Endothelial cell of umbilical vein (primary cell): ENCODE data around the gene AK6. TPM values are rescaled to one million over a fixed set of nuclear protein-coding genes. Genes with fewer than 3 reads are reported as not detected.

Source experiments
- BruUV-seq: library from RNA; stranded (reverse); fragments of 400-500 nt; replicated peaks from 2 replicates; lab custom pipeline; 2021; lab: Mats Ljungman, UMichigan
- CTCF ChIA-PET: fragments of 300-600, 350-600 bp; sonication (Branson Sonifier 250); formaldehyde crosslinking; loops from one replicate; lab custom pipeline; 2021; ENCODE audit warnings: antibody characterized with exemption, inconsistent platforms; lab: Charles Lee
- POLR2A ChIA-PET: fragments of 300-600, 350-600 bp; sonication (Branson Sonifier 250); formaldehyde crosslinking; loops from one replicate; lab custom pipeline; 2021; ENCODE audit warnings: antibody characterized with exemption, inconsistent platforms; lab: Charles Lee
- DNase-seq: peaks from one replicate; pipeline ENCODE4 v3.0.0-alpha.2; 2011; ENCODE audit warnings: low read depth, low spot score
- FAIRE-seq: peaks from 2 replicates; lab custom pipeline; 2011; peaks lifted over from hg19 to GRCh38; lab: Jason Lieb, UNC
- H2AFZ ChIP-seq: 2 replicates; pipeline ENCODE4 v1.6.0; 2012; ENCODE audit warnings: low read depth, low read length, control low read depth, inconsistent platforms
- H3K27ac ChIP-seq: 2 replicates; pipeline ENCODE4 v1.5.1; 2011; ENCODE audit warnings: low read depth, mild to moderate bottlenecking, control low read depth, low read length, moderate library complexity; ENCODE audit not compliant: insufficient read depth
- H3K27me3 ChIP-seq, 2 experiments: 2 replicates each; pipeline versions ENCODE4 v1.6.0 to v1.6.1; 2011; ENCODE audit warnings: low read length in 2 of 2, mixed read lengths in 1 of 2; ENCODE audit not compliant: control insufficient read depth in 2 of 2, insufficient read depth in 2 of 2
- H3K36me3 ChIP-seq, 2 experiments: 2 replicates in 1 of 2; 3 replicates in 1 of 2; pipeline ENCODE4 v1.5.1; 2011; ENCODE audit warnings: low read length in 2 of 2, mild to moderate bottlenecking in 1 of 2, moderate library complexity in 1 of 2; ENCODE audit not compliant: control insufficient read depth in 2 of 2, insufficient read depth in 2 of 2; ENCODE audit errors: extremely low read depth in 1 of 2
- H3K4me1 ChIP-seq: 3 replicates; pipeline ENCODE4 v1.5.1; 2011; ENCODE audit warnings: mild to moderate bottlenecking, low read length; ENCODE audit not compliant: control insufficient read depth, insufficient read depth; ENCODE audit errors: extremely low read depth
- H3K4me2 ChIP-seq: 2 replicates; pipeline ENCODE4 v1.6.1; 2011; ENCODE audit warnings: low read length, control low read depth, mixed read lengths; ENCODE audit not compliant: insufficient read depth
- H3K4me3 ChIP-seq, 3 experiments: fragments of 200-600 bp in 1 of 3; sonication (generic), shearing (Covaris generic) in 1 of 3; replicated peaks in 1 of 3; 2 replicates each; pipeline ENCODE4 v1.5.1; 2011 to 2016; ENCODE audit warnings: control low read depth in 3 of 3, low read length in 3 of 3, mild to moderate bottlenecking in 2 of 3, inconsistent platforms in 1 of 3, low read depth in 1 of 3, moderate library complexity in 1 of 3; ENCODE audit not compliant: insufficient read depth in 1 of 3
- H3K79me2 ChIP-seq: 2 replicates; pipeline ENCODE4 v1.6.0; 2012; ENCODE audit warnings: low read length, inconsistent platforms; ENCODE audit not compliant: control insufficient read depth, insufficient read depth
- H3K9ac ChIP-seq: replicated peaks from 2 replicates; pipeline ENCODE3; 2011; ENCODE audit warnings: low read length, control low read depth; ENCODE audit not compliant: insufficient read depth; ENCODE audit errors: extremely low read depth
- H3K9me1 ChIP-seq: replicated peaks from 3 replicates; pipeline ENCODE4 v1.6.0; 2011; ENCODE audit warnings: mild to moderate bottlenecking, low read length; ENCODE audit not compliant: control insufficient read depth, insufficient read depth; ENCODE audit errors: extremely low read depth
- H3K9me3 ChIP-seq: replicated peaks from 2 replicates; pipeline ENCODE4 v1.5.1; 2012; ENCODE audit warnings: low read length, inconsistent platforms; ENCODE audit not compliant: control insufficient read depth, insufficient read depth
- H4K20me1 ChIP-seq: replicated peaks from 2 replicates; pipeline ENCODE3; 2011; ENCODE audit warnings: mild to moderate bottlenecking, low read length; ENCODE audit not compliant: control insufficient read depth, insufficient read depth; ENCODE audit errors: extremely low read depth
- EZH2 ChIP-seq: IDR thresholded peaks from 2 replicates; pipeline ENCODE4 v1.6.1; 2012; ENCODE audit warnings: borderline replicate concordance, low read depth, mild to moderate bottlenecking, moderate library complexity, low read length, inconsistent platforms; ENCODE audit not compliant: severe bottlenecking
- FOS ChIP-seq: IDR thresholded peaks from 2 replicates; pipeline ENCODE4 v1.6.1; 2011; ENCODE audit warnings: mild to moderate bottlenecking, low read length, moderate library complexity, borderline replicate concordance; ENCODE audit not compliant: insufficient read depth
- JUN ChIP-seq: IDR thresholded peaks from 2 replicates; pipeline ENCODE4 v1.6.1; 2011; ENCODE audit warnings: borderline replicate concordance, low read depth; ENCODE audit not compliant: insufficient read length, insufficient read depth
- MYC ChIP-seq: IDR thresholded peaks from one replicate; pipeline ENCODE4 v1.6.1; 2011; ENCODE audit warnings: mild to moderate bottlenecking, low read depth, low read length
- POLR2A ChIP-seq: IDR thresholded peaks from 2 replicates; pipeline ENCODE4 v1.6.1; 2012; ENCODE audit warnings: low read depth, mild to moderate bottlenecking, control low read depth, low read length
- POLR2AphosphoS5 ChIP-seq: IDR thresholded peaks from 2 replicates; pipeline ENCODE4 v1.6.1; 2012; ENCODE audit warnings: low read depth, mild to moderate bottlenecking, control low read depth, low read length, moderate library complexity; ENCODE audit not compliant: insufficient read depth
- dilution Hi-C: fragments of 300-500 bp; cut with MboI; formaldehyde crosslinking; loops from one replicate; pipeline ENCODE4 v1.15.0; 2019; ENCODE audit warnings: low sequenced_read_pairs; ENCODE audit not compliant: extremely low pct_ligation_motif_present
- intact Hi-C: fragments of 100-400 bp; cut with micrococcal nuclease; formaldehyde crosslinking; loops from one replicate; pipeline ENCODE4 v1.10.0; 2022
- polyA plus RNA-seq, 4 experiments: library from polyadenylated mRNA; depleted of rRNA in 3 of 4; stranded (reverse) in 3 of 4; unstranded in 1 of 4; fragments of >200 nt; gene quantifications; 2 replicates each; pipeline versions ENCODE4 v1.2.1 to v1.2.3, GENCODE V29; 2011 to 2012; ENCODE audit warnings: missing spikeins in 1 of 4
- total RNA-seq: library from RNA; stranded (reverse); gene quantifications from 2 replicates; pipeline ENCODE4 v1.2.3, GENCODE V29; 2021
- TF ChIP-seq, protein P1 (sequence below), 2 donors: IDR thresholded peaks; 1 replicate in 1 of 2; 2 replicates in 1 of 2; pipeline ENCODE4 v1.5.1; 2011; ENCODE audit warnings: low read length in 2 of 2, mild to moderate bottlenecking in 2 of 2, moderate library complexity in 2 of 2, control low read depth in 1 of 2, inconsistent platforms in 1 of 2, low read depth in 1 of 2; ENCODE audit not compliant: insufficient read depth in 1 of 2; ENCODE audit errors: extremely low read depth in 1 of 2

The AK6 gene
- total and polyA plus RNA-seq, 2 donors (not counting 3 experiments of a cell fraction or from before 2014, with no cell fraction given) = 13.2 to 30.1 TPM

DNA sequence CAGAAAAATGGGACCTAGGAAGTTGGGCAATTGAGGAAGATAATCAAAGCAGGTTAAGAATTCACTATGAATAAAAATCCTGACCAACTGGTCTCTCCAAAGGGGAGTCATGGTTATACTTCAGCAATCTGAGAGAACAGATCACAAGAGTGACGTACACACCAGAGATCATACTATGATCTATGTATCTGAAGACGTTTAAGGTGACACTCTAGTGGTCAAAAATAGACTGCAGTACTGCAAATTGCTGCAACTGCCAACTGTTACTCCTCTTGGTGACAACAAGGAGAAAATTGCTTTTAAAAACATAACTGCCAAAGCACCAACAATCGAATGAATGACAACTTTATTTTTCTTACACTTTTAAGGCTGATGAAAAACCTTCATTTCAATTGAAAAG lies 4.9 kb downstream of the AK6 start:
- Histone ChIP-seq H4K20me1 (peaks cover 2% of the 10 kb centered on the region), H3K4me3 (no peak overlapping the region), H3K36me3 (peaks cover 8 to 9% of the 10 kb centered on the region in 2 experiments), H3K9me3 (no peaks in the 10 kb centered on the region), H3K9ac (no peak overlapping the region), H3K79me2 (peaks cover 66% of the 10 kb centered on the region), H3K27me3 (no peaks in the 10 kb centered on the region), H2AFZ (no peak overlapping the region), H3K4me2 (no peak overlapping the region), H3K4me1 (peaks cover 6% of the 10 kb centered on the region), H3K9me1 (no peaks in the 10 kb centered on the region), H3K27ac (no peak overlapping the region)
- ChIA-PET POLR2A (no interaction called here), CTCF (no interaction called here)
- DNase-seq (no peak), FAIRE-seq (peak; percentile 69)
- intact Hi-C loops (no loop called here), dilution Hi-C loops (no loop called here)
- no TSS peak for BruUV-seq
- TF ChIP-seq, protein P1, sequence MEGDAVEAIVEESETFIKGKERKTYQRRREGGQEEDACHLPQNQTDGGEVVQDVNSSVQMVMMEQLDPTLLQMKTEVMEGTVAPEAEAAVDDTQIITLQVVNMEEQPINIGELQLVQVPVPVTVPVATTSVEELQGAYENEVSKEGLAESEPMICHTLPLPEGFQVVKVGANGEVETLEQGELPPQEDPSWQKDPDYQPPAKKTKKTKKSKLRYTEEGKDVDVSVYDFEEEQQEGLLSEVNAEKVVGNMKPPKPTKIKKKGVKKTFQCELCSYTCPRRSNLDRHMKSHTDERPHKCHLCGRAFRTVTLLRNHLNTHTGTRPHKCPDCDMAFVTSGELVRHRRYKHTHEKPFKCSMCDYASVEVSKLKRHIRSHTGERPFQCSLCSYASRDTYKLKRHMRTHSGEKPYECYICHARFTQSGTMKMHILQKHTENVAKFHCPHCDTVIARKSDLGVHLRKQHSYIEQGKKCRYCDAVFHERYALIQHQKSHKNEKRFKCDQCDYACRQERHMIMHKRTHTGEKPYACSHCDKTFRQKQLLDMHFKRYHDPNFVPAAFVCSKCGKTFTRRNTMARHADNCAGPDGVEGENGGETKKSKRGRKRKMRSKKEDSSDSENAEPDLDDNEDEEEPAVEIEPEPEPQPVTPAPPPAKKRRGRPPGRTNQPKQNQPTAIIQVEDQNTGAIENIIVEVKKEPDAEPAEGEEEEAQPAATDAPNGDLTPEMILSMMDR (IDR thresholded peaks at IDR 0.05; ENCODE audit: extremely low read depth in 1 of 2, insufficient read depth in 1 of 2, low read depth in 1 of 2, low read length in 2 of 2) = peak; percentile 10 to 24
- TF ChIP-seq MYC = no peak

DNA sequence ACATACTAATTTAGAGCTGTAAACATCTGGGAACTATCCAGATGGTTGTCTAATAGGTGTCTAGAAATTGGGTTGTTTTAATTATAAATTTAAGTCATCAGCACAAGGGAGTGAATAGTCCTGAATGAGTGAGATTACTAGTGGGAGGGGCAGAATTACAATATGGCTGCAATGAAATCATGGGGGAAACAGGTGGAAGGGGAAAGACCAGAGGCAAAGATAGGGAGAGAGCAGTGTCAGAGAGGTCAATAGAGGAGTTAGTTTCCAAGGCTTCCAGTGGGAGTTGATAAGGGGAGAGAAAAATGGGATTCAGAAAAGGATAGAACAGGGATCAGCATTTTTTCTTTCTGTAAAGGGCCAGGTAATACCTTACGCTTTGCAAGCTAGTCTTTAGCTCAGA lies 8.9 kb downstream of the AK6 start:
- intact Hi-C loops (no loop called here), dilution Hi-C loops (no loop called here)
- Histone ChIP-seq H3K79me2 (peaks cover 34% of the 10 kb centered on the region), H2AFZ (no peak overlapping the region), H3K4me3 (no peak overlapping the region), H3K27me3 (no peaks in the 10 kb centered on the region), H3K9me3 (no peaks in the 10 kb centered on the region), H3K4me2 (no peak overlapping the region), H3K4me1 (no peaks in the 10 kb centered on the region), H4K20me1 (peaks cover 2% of the 10 kb centered on the region), H3K36me3 (peaks cover 5 to 8% of the 10 kb centered on the region in 2 experiments), H3K9ac (no peak overlapping the region), H3K9me1 (no peaks in the 10 kb centered on the region), H3K27ac (no peak overlapping the region)
- FAIRE-seq = no peak
- ChIA-PET CTCF (no interaction called here), POLR2A (no interaction called here)
- TF ChIP-seq, protein P1 (IDR thresholded peaks at IDR 0.05; ENCODE audit: extremely low read depth in 1 of 2, insufficient read depth in 1 of 2, low read depth in 1 of 2, low read length in 2 of 2) = no peak
- TF ChIP-seq POLR2A (no peak), POLR2AphosphoS5 (no peak), EZH2 (no peak), FOS (no peak), MYC (no peak), JUN (no peak)
- DNase-seq = no peak
- BruUV-seq = no TSS peak
